Peyer's patch (tissue), 4 donors: Measurements from ENCODE around the gene ZMIZ2.

Experiments
- POLR2A ChIP-seq, 2 donors: fragments of 450-650 bp; IDR thresholded peaks; one replicate each; pipeline ENCODE4 v1.5.1; 2017; ENCODE audit warnings: antibody characterized with exemption in 2 of 2, mild to moderate bottlenecking in 2 of 2, moderate library complexity in 2 of 2
- TF ChIP-seq, protein P1 (sequence below), 6 experiments: fragments of 450-650 bp in 4 of 6; fragments of 200-600 bp in 2 of 6; sonication (generic) in 1 of 6; IDR thresholded peaks; one replicate each; pipeline ENCODE4 v1.5.1; 2017 to 2019; ENCODE audit warnings: antibody characterized with exemption in 6 of 6, mild to moderate bottlenecking in 3 of 6, moderate library complexity in 1 of 6

DNA sequence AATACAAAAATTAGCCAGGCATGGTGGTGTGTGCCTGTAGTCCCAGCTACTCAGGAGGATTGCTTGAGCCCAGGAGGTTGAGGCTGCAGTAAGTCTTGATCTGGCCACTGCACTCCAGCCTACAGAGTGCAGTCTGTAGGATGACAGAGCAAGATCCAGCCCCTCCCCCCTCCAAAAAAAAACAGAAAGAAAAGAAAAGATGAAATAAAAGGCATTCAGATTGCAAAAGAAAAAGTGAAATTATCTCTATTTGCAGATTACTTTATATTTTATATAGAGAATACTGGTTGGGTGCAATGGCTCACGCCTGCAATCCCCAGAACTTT, 20.7 kb upstream of the ZMIZ2 start:
- TF ChIP-seq, protein P1, sequence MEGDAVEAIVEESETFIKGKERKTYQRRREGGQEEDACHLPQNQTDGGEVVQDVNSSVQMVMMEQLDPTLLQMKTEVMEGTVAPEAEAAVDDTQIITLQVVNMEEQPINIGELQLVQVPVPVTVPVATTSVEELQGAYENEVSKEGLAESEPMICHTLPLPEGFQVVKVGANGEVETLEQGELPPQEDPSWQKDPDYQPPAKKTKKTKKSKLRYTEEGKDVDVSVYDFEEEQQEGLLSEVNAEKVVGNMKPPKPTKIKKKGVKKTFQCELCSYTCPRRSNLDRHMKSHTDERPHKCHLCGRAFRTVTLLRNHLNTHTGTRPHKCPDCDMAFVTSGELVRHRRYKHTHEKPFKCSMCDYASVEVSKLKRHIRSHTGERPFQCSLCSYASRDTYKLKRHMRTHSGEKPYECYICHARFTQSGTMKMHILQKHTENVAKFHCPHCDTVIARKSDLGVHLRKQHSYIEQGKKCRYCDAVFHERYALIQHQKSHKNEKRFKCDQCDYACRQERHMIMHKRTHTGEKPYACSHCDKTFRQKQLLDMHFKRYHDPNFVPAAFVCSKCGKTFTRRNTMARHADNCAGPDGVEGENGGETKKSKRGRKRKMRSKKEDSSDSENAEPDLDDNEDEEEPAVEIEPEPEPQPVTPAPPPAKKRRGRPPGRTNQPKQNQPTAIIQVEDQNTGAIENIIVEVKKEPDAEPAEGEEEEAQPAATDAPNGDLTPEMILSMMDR (IDR thresholded peaks at IDR 0.05): no peak
- TF ChIP-seq POLR2A (IDR thresholded peaks at IDR 0.05): no peak
